Pons (tissue), 1 donor: ENCODE results near the gene GPR149.

Experiments used
- DNase-seq: peaks from one replicate; pipeline ENCODE4 v3.0.0-alpha.2; 2016; ENCODE audit warnings: low spot score

The GPR149 gene

GRCh38 chr3:154345422-154346122, 84.4 kb downstream of the GPR149 start:
- no peak for DNase-seq

- no peak for DNase-seq
Measured at GRCh38 chr3:154338570-154338969, 91.4 kb downstream of the GPR149 start.

GRCh38 chr3:154338008-154338407, 92.0 kb downstream of the GPR149 start:
- DNase-seq = no peak

- DNase-seq = peak; percentile 35
Measured at GRCh38 chr3:154334973-154335420, 95.0 kb downstream of the GPR149 start.

- DNase-seq = no peak
Measured at GRCh38 chr3:154327871-154328270, 102.1 kb downstream of the GPR149 start.

- peak; percentile 37 for DNase-seq
Measured at GRCh38 chr3:154324919-154325318, 105.1 kb downstream of the GPR149 start.

GRCh38 chr3:154323891-154324738, 105.9 kb downstream of the GPR149 start, which contains the start of gene DHX36:
TSS of gene DHX36 (minus strand) at chr3:154324487. CDS start at chr3:154324416, 71 bp downstream.
- DNase-seq = peak; percentile 87

GRCh38 chr3:154316974-154317767, 112.8 kb downstream of the GPR149 start:
- DNase-seq = no peak

- no peak for DNase-seq
Measured at GRCh38 chr3:154314152-154314551, 115.8 kb downstream of the GPR149 start.

GRCh38 chr3:154310840-154311239, 119.2 kb downstream of the GPR149 start:
- no peak for DNase-seq

- no peak for DNase-seq
Measured at GRCh38 chr3:154307363-154307762, 122.6 kb downstream of the GPR149 start.

GRCh38 chr3:154304936-154305335, 125.1 kb downstream of the GPR149 start:
- DNase-seq = no peak

- DNase-seq = no peak
Measured at GRCh38 chr3:154304116-154304786, 125.7 kb downstream of the GPR149 start.

- DNase-seq = no peak
Measured at GRCh38 chr3:154301561-154301960, 128.4 kb downstream of the GPR149 start.

GRCh38 chr3:154294016-154294415, 136.0 kb downstream of the GPR149 start:
- DNase-seq = peak; percentile 81

GRCh38 chr3:154290187-154290586, 139.8 kb downstream of the GPR149 start:
- no peak for DNase-seq
